Keratinocyte (primary cell): ENCODE results near the gene NYAP2. TPM values are rescaled to one million over a fixed set of nuclear protein-coding genes. Genes with fewer than 3 reads are reported as not detected.

Experiments used
- DNase-seq: peaks from one replicate; pipeline ENCODE4 v3.0.0-alpha.2; 2011; ENCODE audit warnings: low read depth, missing footprints, low spot score
- FAIRE-seq: peaks from 2 replicates; lab custom pipeline; 2011; peaks lifted over from hg19 to GRCh38; lab: Jason Lieb, UNC
- H2AFZ ChIP-seq: 2 replicates; pipeline ENCODE4 v1.6.0; 2012; ENCODE audit warnings: low read length, control low read depth, inconsistent platforms; ENCODE audit not compliant: control insufficient read depth
- H3K27ac ChIP-seq: 2 replicates; pipeline ENCODE4 v1.5.1; 2011; ENCODE audit warnings: low read length; ENCODE audit not compliant: control insufficient read depth, insufficient read depth
- H3K27me3 ChIP-seq: 3 replicates; pipeline ENCODE4 v1.6.0; 2011; ENCODE audit warnings: low read length; ENCODE audit not compliant: control insufficient read depth, insufficient read depth; ENCODE audit errors: extremely low read depth
- H3K36me3 ChIP-seq, 2 experiments: 2 replicates in 1 of 2; 3 replicates in 1 of 2; pipeline ENCODE4 v1.5.1; 2011; ENCODE audit warnings: low read length in 2 of 2, mild to moderate bottlenecking in 1 of 2; ENCODE audit not compliant: control insufficient read depth in 2 of 2, insufficient read depth in 2 of 2; ENCODE audit errors: extremely low read depth in 1 of 2
- H3K4me1 ChIP-seq: 3 replicates; pipeline ENCODE4 v1.5.1; 2011; ENCODE audit warnings: low read length; ENCODE audit not compliant: control insufficient read depth, insufficient read depth; ENCODE audit errors: extremely low read depth
- H3K4me2 ChIP-seq: 3 replicates; pipeline ENCODE4 v1.6.0; 2011; ENCODE audit warnings: low read depth, low read length; ENCODE audit not compliant: control insufficient read depth, insufficient read depth; ENCODE audit errors: extremely low read depth
- H3K4me3 ChIP-seq, 3 experiments: fragments of 200-600 bp in 1 of 3; sonication (generic) in 1 of 3; 2 replicates in 2 of 3; 3 replicates in 1 of 3; pipeline ENCODE4 v1.5.1; 2011 to 2016; ENCODE audit warnings: low read length in 3 of 3, mild to moderate bottlenecking in 3 of 3, control low read depth in 2 of 3, inconsistent platforms in 1 of 3, low read depth in 1 of 3, mixed read lengths in 1 of 3, mixed run types in 1 of 3, moderate library complexity in 1 of 3; ENCODE audit not compliant: control insufficient read depth in 2 of 3, insufficient read depth in 2 of 3; ENCODE audit errors: extremely low read depth in 1 of 3
- H3K79me2 ChIP-seq: 2 replicates; pipeline ENCODE4 v1.6.0; 2012; ENCODE audit warnings: low read length; ENCODE audit not compliant: control insufficient read depth, insufficient read depth
- H3K9ac ChIP-seq: 3 replicates; pipeline ENCODE4 v1.6.0; 2011; ENCODE audit warnings: low read length; ENCODE audit not compliant: control insufficient read depth, insufficient read depth; ENCODE audit errors: extremely low read depth
- H3K9me1 ChIP-seq: 3 replicates; pipeline ENCODE4 v1.6.0; 2011; ENCODE audit warnings: low read length; ENCODE audit not compliant: control insufficient read depth, insufficient read depth; ENCODE audit errors: extremely low read depth
- H3K9me3 ChIP-seq: 2 replicates; pipeline ENCODE4 v1.5.1; 2012; ENCODE audit warnings: low read depth, low read length; ENCODE audit not compliant: control insufficient read depth
- H4K20me1 ChIP-seq: 3 replicates; pipeline ENCODE4 v1.6.0; 2011; ENCODE audit warnings: low read length; ENCODE audit not compliant: control insufficient read depth, insufficient read depth; ENCODE audit errors: extremely low read depth
- CTCF ChIP-seq, 3 experiments: IDR thresholded peaks in 1 of 3; conservative IDR thresholded peaks in 1 of 3; optimal IDR thresholded peaks in 1 of 3; 2 replicates in 2 of 3; 3 replicates in 1 of 3; pipeline versions ENCODE3 to v1.5.1; 2011; ENCODE audit warnings: low read length in 3 of 3, mild to moderate bottlenecking in 3 of 3, moderate library complexity in 2 of 3, control low read depth in 1 of 3, inconsistent platforms in 1 of 3; ENCODE audit not compliant: insufficient read depth in 2 of 3; ENCODE audit errors: extremely low read depth in 1 of 3
- EZH2 ChIP-seq: IDR thresholded peaks from one replicate; pipeline ENCODE4 v1.6.1; 2012; ENCODE audit warnings: inconsistent platforms, mild to moderate bottlenecking, low read length, moderate library complexity
- dilution Hi-C: fragments of 300-500 bp; cut with MboI; formaldehyde crosslinking; loops from one replicate; pipeline ENCODE4 v1.7.0; 2020; ENCODE audit warnings: low sequenced_read_pairs; ENCODE audit not compliant: extremely low pct_ligation_motif_present
- polyA plus RNA-seq, 5 experiments: library from polyadenylated mRNA; depleted of rRNA in 3 of 5; stranded (reverse) in 3 of 5; stranded (forward) in 1 of 5; unstranded in 1 of 5; fragments of >200 nt; gene quantifications; 1 replicate in 1 of 5; 2 replicates in 3 of 5; 3 replicates in 1 of 5; pipeline versions ENCODE4 v1.2.1 to v1.2.3, GENCODE V29; 2011 to 2012; ENCODE audit warnings: missing spikeins in 2 of 5, low read depth in 1 of 5, low replicate concordance in 1 of 5

Gene NYAP2
- polyA plus RNA-seq, 1 donor (not counting 4 experiments of a cell fraction or from before 2014, with no cell fraction given): not detected

DNA sequence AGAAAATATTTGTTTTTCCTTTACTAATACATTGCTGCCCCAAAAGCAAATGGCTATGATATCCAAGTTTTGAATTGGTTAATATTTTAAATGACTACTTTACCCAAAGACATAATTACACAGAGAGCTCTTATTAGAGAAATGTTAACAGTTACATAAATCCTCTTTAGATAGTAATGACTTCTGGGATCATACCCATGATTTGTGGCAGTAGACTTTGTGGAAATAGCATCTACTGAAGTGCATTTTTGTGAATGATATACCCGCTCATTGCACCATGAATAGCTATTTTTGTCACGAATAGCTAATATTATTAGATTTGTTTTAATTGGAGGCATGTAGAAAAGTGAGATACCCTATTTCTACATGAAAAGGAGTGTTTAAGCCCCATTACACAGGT lies 15.8 kb downstream of the NYAP2 start:
- Histone ChIP-seq H3K9ac (no peak overlapping the region), H3K27ac (no peak overlapping the region), H3K36me3 (no peaks in the 10 kb centered on the region), H3K4me1 (no peaks in the 10 kb centered on the region), H3K27me3 (no peaks in the 10 kb centered on the region), H3K4me3 (no peak overlapping the region), H3K9me3 (no peaks in the 10 kb centered on the region), H4K20me1 (no peaks in the 10 kb centered on the region), H3K79me2 (no peaks in the 10 kb centered on the region), H3K4me2 (no peak overlapping the region), H3K9me1 (no peaks in the 10 kb centered on the region), H2AFZ (no peak overlapping the region)
- DNase-seq (no peak), FAIRE-seq (no peak)
- dilution Hi-C loops: no loop called here
- TF ChIP-seq EZH2 (no peak), CTCF (optimal IDR thresholded peaks at IDR 0.05 in 1 of 3, IDR thresholded peaks at IDR 0.05 in 1 of 3, conservative IDR thresholded peaks at IDR 0.05 in 1 of 3; ENCODE audit: extremely low read depth in 1 of 3, insufficient read depth in 2 of 3, low read length in 3 of 3) (no peak)

- Histone ChIP-seq H3K9ac (no peak overlapping the region), H3K27ac (no peak overlapping the region), H4K20me1 (no peaks in the 10 kb centered on the region), H3K4me3 (no peak overlapping the region), H3K9me1 (no peaks in the 10 kb centered on the region), H3K4me1 (no peaks in the 10 kb centered on the region), H3K4me2 (no peak overlapping the region), H2AFZ (no peak overlapping the region), H3K27me3 (no peaks in the 10 kb centered on the region), H3K36me3 (no peaks in the 10 kb centered on the region), H3K9me3 (no peaks in the 10 kb centered on the region), H3K79me2 (no peaks in the 10 kb centered on the region)
- DNase-seq: no peak
- dilution Hi-C loops: no loop called here
- no peak for FAIRE-seq
- TF ChIP-seq CTCF (optimal IDR thresholded peaks at IDR 0.05 in 1 of 3, IDR thresholded peaks at IDR 0.05 in 1 of 3, conservative IDR thresholded peaks at IDR 0.05 in 1 of 3; ENCODE audit: extremely low read depth in 1 of 3, insufficient read depth in 2 of 3, low read length in 3 of 3) (no peak), EZH2 (no peak)
These were observed 16.3 kb downstream of the NYAP2 start for GRCh38 chr2:225415792-225416191.
